Measurements from ENCODE around the gene TDP2.
"Not testable (repeated sequence)": the region's sequence is repeated elsewhere in the genome, so short reads cannot be mapped to it uniquely, and the experiment has no call there.

Gene TDP2

DNA sequence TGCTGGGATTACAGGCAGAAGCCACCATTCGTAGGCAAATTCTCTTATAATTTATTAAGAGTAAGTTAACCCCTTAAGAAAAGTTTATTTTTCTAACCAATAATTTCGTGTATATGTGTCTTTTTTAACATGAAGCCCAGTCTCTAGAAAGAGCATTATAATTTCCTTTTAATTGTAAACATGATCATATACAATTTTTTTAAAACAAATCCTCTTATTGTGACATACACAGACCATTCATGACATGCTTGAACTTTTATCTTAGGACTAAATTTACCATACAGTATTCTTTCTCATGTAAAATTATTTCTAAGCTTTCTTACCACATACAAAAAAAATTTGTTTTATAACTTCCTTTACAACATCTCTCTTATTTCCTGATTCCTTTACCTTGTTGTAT, 6.9 kb upstream of the TDP2 start:
- Histone ChIP-seq H4K20me1 (ENCODE audit: insufficient read depth, low read length) (no peaks in the 10 kb centered on the region), H3K27me3 (ENCODE audit: insufficient read depth, low read length) (no peaks in the 10 kb centered on the region), H3K4me3 (ENCODE audit: low read depth, low read length, poor library complexity, severe bottlenecking) (no peak overlapping the region), H3K4me1 (ENCODE audit: insufficient read depth, low read length, severe bottlenecking) (no peaks in the 10 kb centered on the region), H3F3A (ENCODE audit: insufficient read depth, low read length) (no peaks in the 10 kb centered on the region; the same call in 1 of the 2 replicates), H2AFZ (ENCODE audit: low read length) (no peak overlapping the region), H3K4me2 (ENCODE audit: low read length) (no peak overlapping the region), H3K79me2 (ENCODE audit: insufficient read depth, low read length) (no peaks in the 10 kb centered on the region), H3K9ac (ENCODE audit: low read length) (no peak overlapping the region), H3K9me3 (ENCODE audit: low read length) (peaks cover 15% of the 10 kb centered on the region), H3K36me3 (ENCODE audit: insufficient read depth, low read length) (peaks cover 6% of the 10 kb centered on the region; the same call in 1 of the 2 replicates), H3K9me2 (ENCODE audit: low read depth, low read length) (no peaks in the 10 kb centered on the region), H3K27ac (ENCODE audit: low read depth, low read length, poor library complexity, severe bottlenecking) (no peak overlapping the region)
- no peak for TF ChIP-seq EZH2 (IDR thresholded peaks at IDR 0.05; ENCODE audit: borderline replicate concordance, low read length)
- TF ChIP-seq, protein P1, sequence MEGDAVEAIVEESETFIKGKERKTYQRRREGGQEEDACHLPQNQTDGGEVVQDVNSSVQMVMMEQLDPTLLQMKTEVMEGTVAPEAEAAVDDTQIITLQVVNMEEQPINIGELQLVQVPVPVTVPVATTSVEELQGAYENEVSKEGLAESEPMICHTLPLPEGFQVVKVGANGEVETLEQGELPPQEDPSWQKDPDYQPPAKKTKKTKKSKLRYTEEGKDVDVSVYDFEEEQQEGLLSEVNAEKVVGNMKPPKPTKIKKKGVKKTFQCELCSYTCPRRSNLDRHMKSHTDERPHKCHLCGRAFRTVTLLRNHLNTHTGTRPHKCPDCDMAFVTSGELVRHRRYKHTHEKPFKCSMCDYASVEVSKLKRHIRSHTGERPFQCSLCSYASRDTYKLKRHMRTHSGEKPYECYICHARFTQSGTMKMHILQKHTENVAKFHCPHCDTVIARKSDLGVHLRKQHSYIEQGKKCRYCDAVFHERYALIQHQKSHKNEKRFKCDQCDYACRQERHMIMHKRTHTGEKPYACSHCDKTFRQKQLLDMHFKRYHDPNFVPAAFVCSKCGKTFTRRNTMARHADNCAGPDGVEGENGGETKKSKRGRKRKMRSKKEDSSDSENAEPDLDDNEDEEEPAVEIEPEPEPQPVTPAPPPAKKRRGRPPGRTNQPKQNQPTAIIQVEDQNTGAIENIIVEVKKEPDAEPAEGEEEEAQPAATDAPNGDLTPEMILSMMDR (IDR thresholded peaks at IDR 0.05; ENCODE audit: low read length) = no peak

- TF ChIP-seq, protein P1 (IDR thresholded peaks at IDR 0.05; ENCODE audit: low read length) = no peak
- TF ChIP-seq EZH2 (IDR thresholded peaks at IDR 0.05; ENCODE audit: borderline replicate concordance, low read length) = no peak
- Histone ChIP-seq H3K4me1 (ENCODE audit: insufficient read depth, low read length, severe bottlenecking) (peaks cover 5% of the 10 kb centered on the region), H3K36me3 (ENCODE audit: insufficient read depth, low read length) (peaks cover 6% of the 10 kb centered on the region; the same call in 1 of the 2 replicates)
Observed at GRCh38 chr6:24672620-24673182, 6.0 kb upstream of the TDP2 start.

DNA sequence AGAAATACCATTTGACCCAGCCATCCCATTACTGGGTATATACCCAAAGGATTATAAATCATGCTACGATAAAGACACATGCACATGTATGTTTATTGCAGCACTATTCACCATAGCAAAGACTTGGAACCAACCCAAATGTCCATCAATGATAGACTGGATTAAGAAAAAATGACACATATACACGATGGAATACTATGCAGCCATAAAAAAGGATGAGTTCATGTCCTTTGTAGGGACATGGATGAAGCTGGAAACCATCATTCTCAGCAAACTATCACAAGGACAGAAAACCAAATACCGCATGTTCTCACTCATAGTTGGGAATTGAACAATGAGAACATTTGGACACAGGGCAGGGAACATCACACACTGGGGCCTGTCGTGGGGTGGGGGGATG, 4.4 kb upstream of the TDP2 start:
- not testable (repeated sequence) for H3K9me2 ChIP-seq (ENCODE audit: low read depth, low read length); H3K4me2 ChIP-seq (ENCODE audit: low read length); H3K4me1 ChIP-seq (ENCODE audit: insufficient read depth, low read length, severe bottlenecking); H3K27ac ChIP-seq (ENCODE audit: low read depth, low read length, poor library complexity, severe bottlenecking); H3K36me3 ChIP-seq (ENCODE audit: insufficient read depth, low read length); H3K79me2 ChIP-seq (ENCODE audit: insufficient read depth, low read length); H3F3A ChIP-seq (ENCODE audit: insufficient read depth, low read length); H4K20me1 ChIP-seq (ENCODE audit: insufficient read depth, low read length); H3K4me3 ChIP-seq (ENCODE audit: low read depth, low read length, poor library complexity, severe bottlenecking); H3K9ac ChIP-seq (ENCODE audit: low read length); H3K27me3 ChIP-seq (ENCODE audit: insufficient read depth, low read length); H2AFZ ChIP-seq (ENCODE audit: low read length)
- H3K9me3 ChIP-seq (ENCODE audit: low read length) = peaks cover 15% of the 10 kb centered on the region

More at GRCh38 chr6:24672620-24673182, 6.0 kb upstream of the TDP2 start:
- Histone ChIP-seq H3K9me2 (ENCODE audit: low read depth, low read length) (no peaks in the 10 kb centered on the region), H3K4me3 (ENCODE audit: low read depth, low read length, poor library complexity, severe bottlenecking) (no peak overlapping the region), H3F3A (ENCODE audit: insufficient read depth, low read length) (no peaks in the 10 kb centered on the region; the same call in 1 of the 2 replicates), H4K20me1 (ENCODE audit: insufficient read depth, low read length) (no peaks in the 10 kb centered on the region), H3K9me3 (ENCODE audit: low read length) (peaks cover 15% of the 10 kb centered on the region), H3K27me3 (ENCODE audit: insufficient read depth, low read length) (no peaks in the 10 kb centered on the region), H3K4me2 (ENCODE audit: low read length) (no peak overlapping the region), H2AFZ (ENCODE audit: low read length) (no peak overlapping the region), H3K27ac (ENCODE audit: low read depth, low read length, poor library complexity, severe bottlenecking) (no peak overlapping the region), H3K79me2 (ENCODE audit: insufficient read depth, low read length) (no peaks in the 10 kb centered on the region), H3K9ac (ENCODE audit: low read length) (no peak overlapping the region)

- not testable (repeated sequence) for H3K36me3 ChIP-seq (ENCODE audit: insufficient read depth, low read length); H3K9me2 ChIP-seq (ENCODE audit: low read depth, low read length); H3F3A ChIP-seq (ENCODE audit: insufficient read depth, low read length); H3K27ac ChIP-seq (ENCODE audit: low read depth, low read length, poor library complexity, severe bottlenecking); H4K20me1 ChIP-seq (ENCODE audit: insufficient read depth, low read length); H3K4me2 ChIP-seq (ENCODE audit: low read length); H3K9ac ChIP-seq (ENCODE audit: low read length); H2AFZ ChIP-seq (ENCODE audit: low read length); H3K4me3 ChIP-seq (ENCODE audit: low read depth, low read length, poor library complexity, severe bottlenecking); H3K27me3 ChIP-seq (ENCODE audit: insufficient read depth, low read length)
- H3K4me1 ChIP-seq (ENCODE audit: insufficient read depth, low read length, severe bottlenecking) = peaks cover 14% of the 10 kb centered on the region
- peaks cover 10% of the 10 kb centered on the region for H3K79me2 ChIP-seq (ENCODE audit: insufficient read depth, low read length)
- peaks cover 15% of the 10 kb centered on the region for H3K9me3 ChIP-seq (ENCODE audit: low read length)
Observed at GRCh38 chr6:24670492-24670891, 3.8 kb upstream of the TDP2 start.

Data from OCI-LY1 (cell line).